NCI-H2029 (cell line): Measurements from ENCODE around the gene DOCK1.

ENCODE experiments used
- DNase-seq: peaks from one replicate; lab custom pipeline; 2025; lab: John Stamatoyannopoulos, UW

DOCK1 gene

GRCh38 chr10:127142856-127143255, 237.6 kb downstream of the DOCK1 start:
- no peak for DNase-seq

GRCh38 chr10:127145173-127145572, 239.9 kb downstream of the DOCK1 start:
- DNase-seq = no peak

- DNase-seq = no peak
Measured at GRCh38 chr10:127146661-127147060, 241.4 kb downstream of the DOCK1 start.

GRCh38 chr10:127148066-127148932, 243.1 kb downstream of the DOCK1 start:
- no peak for DNase-seq

GRCh38 chr10:127148933-127149220, 243.6 kb downstream of the DOCK1 start:
- DNase-seq = no peak

GRCh38 chr10:127149501-127150081, 244.4 kb downstream of the DOCK1 start:
- DNase-seq = no peak

- no peak for DNase-seq
Measured at GRCh38 chr10:127150136-127150535, 244.9 kb downstream of the DOCK1 start.

- no peak for DNase-seq
Measured at GRCh38 chr10:127151541-127151940, 246.3 kb downstream of the DOCK1 start.

- DNase-seq = no peak
Measured at GRCh38 chr10:127151981-127152699, 246.9 kb downstream of the DOCK1 start.

GRCh38 chr10:127153181-127153580, 248.0 kb downstream of the DOCK1 start:
- DNase-seq = no peak

- no peak for DNase-seq
Measured at GRCh38 chr10:127154831-127155620, 249.8 kb downstream of the DOCK1 start.

GRCh38 chr10:127157089-127157488, 251.9 kb downstream of the DOCK1 start:
- DNase-seq = no peak

- DNase-seq = no peak
Measured at GRCh38 chr10:127157506-127158200, 252.4 kb downstream of the DOCK1 start.

- no peak for DNase-seq
Measured at GRCh38 chr10:127158662-127159061, 253.4 kb downstream of the DOCK1 start.

- no peak for DNase-seq
Measured at GRCh38 chr10:127159648-127160245, 254.5 kb downstream of the DOCK1 start.

- DNase-seq = no peak
Measured at GRCh38 chr10:127161482-127161881, 256.3 kb downstream of the DOCK1 start.

- DNase-seq = no peak
Measured at GRCh38 chr10:127162841-127163240, 257.6 kb downstream of the DOCK1 start.

GRCh38 chr10:127168261-127168660, 263.0 kb downstream of the DOCK1 start:
- DNase-seq = no peak

- no peak for DNase-seq
Measured at GRCh38 chr10:127174866-127175265, 269.6 kb downstream of the DOCK1 start.

- no peak for DNase-seq
Measured at GRCh38 chr10:127175357-127176110, 270.3 kb downstream of the DOCK1 start.

- no peak for DNase-seq
Measured at GRCh38 chr10:127176649-127177048, 271.4 kb downstream of the DOCK1 start.
